HepG2 (cell line): Measurements from ENCODE around the gene PPAN. TPM values are rescaled to one million over a fixed set of nuclear protein-coding genes. Genes with fewer than 3 reads are reported as not detected.

Source experiments
- ATAC-seq: fragments of 200-7000 bp; cut with Tn5 transposase; 3 replicates; pipeline ENCODE4 v1.9.1; 2020; ENCODE audit warnings: mild to moderate bottlenecking, moderate library complexity
- BruUV-seq: library from RNA; stranded (reverse); fragments of 400-500 nt; replicated peaks from 2 replicates; lab custom pipeline; 2021; lab: Mats Ljungman, UMichigan
- CTCF ChIA-PET: fragments of 300-600 bp; formaldehyde crosslinking; extraction: SDS; loops from one replicate; lab custom pipeline; 2021; ENCODE audit warnings: low total read pairs, inconsistent platforms, low intra/inter-chr PET ratio; lab: Yijun Ruan, JAX
- POLR2A ChIA-PET: fragments of 350-600 bp; sonication (Branson Sonifier 250); formaldehyde crosslinking; loops from one replicate; lab custom pipeline; 2020; ENCODE audit warnings: antibody characterized with exemption, inconsistent platforms; lab: Yijun Ruan, JAX
- DNase-seq: peaks from one replicate; pipeline ENCODE4 v3.0.0-alpha.2; 2015; ENCODE audit warnings: low spot score
- FAIRE-seq: peaks from 3 replicates; lab custom pipeline; 2011; peaks lifted over from hg19 to GRCh38; lab: Jason Lieb, UNC
- H2AFZ ChIP-seq: one replicate; pipeline ENCODE4 v1.6.1; 2011; ENCODE audit warnings: low read length, inconsistent platforms
- H3K27ac ChIP-seq: fragments of 300-600 bp; 3 replicates; pipeline ENCODE4 v1.8.0; 2011; ENCODE audit warnings: mixed run types, mild to moderate bottlenecking, mixed read lengths, low read length, inconsistent platforms; ENCODE audit not compliant: insufficient read depth; ENCODE audit errors: extremely low read length
- H3K27me3 ChIP-seq, 2 experiments: fragments of 200-600 bp in 1 of 2; 2 replicates in 1 of 2; 3 replicates in 1 of 2; pipeline versions ENCODE4 v1.6.0 to v1.8.0; 2011; ENCODE audit warnings: low read length in 2 of 2, mild to moderate bottlenecking in 2 of 2, moderate library complexity in 2 of 2, inconsistent platforms in 1 of 2; ENCODE audit not compliant: insufficient read depth in 2 of 2, control insufficient read depth in 1 of 2
- H3K36me3 ChIP-seq, 2 experiments: fragments of 200-600 bp in 1 of 2; replicated peaks in 1 of 2; 2 replicates in 1 of 2; 3 replicates in 1 of 2; pipeline versions ENCODE4 v1.5.1 to v1.8.0; 2011; ENCODE audit warnings: low read length in 2 of 2, inconsistent platforms in 1 of 2; ENCODE audit not compliant: insufficient read depth in 2 of 2, control insufficient read depth in 1 of 2
- H3K4me1 ChIP-seq: 2 replicates; pipeline ENCODE4 v1.5.1; 2012; ENCODE audit warnings: low read length, inconsistent platforms; ENCODE audit not compliant: insufficient read depth
- H3K4me2 ChIP-seq: 2 replicates; pipeline ENCODE4 v1.6.0; 2011; ENCODE audit warnings: low read depth, low read length, inconsistent platforms
- H3K4me3 ChIP-seq, 3 experiments: fragments of 200-600 bp in 1 of 3; sonication (generic), shearing (Covaris generic) in 1 of 3; replicated peaks in 1 of 3; 2 replicates each; pipeline ENCODE4 v1.5.1; 2011 to 2016; ENCODE audit warnings: low read length in 3 of 3, inconsistent platforms in 2 of 3, low read depth in 2 of 3, mild to moderate bottlenecking in 2 of 3, control low read depth in 1 of 3, mixed read lengths in 1 of 3; ENCODE audit not compliant: insufficient read depth in 1 of 3
- H3K79me2 ChIP-seq: one replicate; pipeline ENCODE4 v1.6.1; 2011; ENCODE audit warnings: low read length, inconsistent platforms; ENCODE audit not compliant: insufficient read depth
- H3K9ac ChIP-seq: 2 replicates; pipeline ENCODE4 v1.6.0; 2011; ENCODE audit warnings: mild to moderate bottlenecking, low read depth, low read length, inconsistent platforms; ENCODE audit not compliant: insufficient read depth
- H3K9me3 ChIP-seq: 2 replicates; pipeline ENCODE4 v1.5.1; 2012; ENCODE audit warnings: mild to moderate bottlenecking, low read length
- H4K20me1 ChIP-seq: 2 replicates; pipeline ENCODE4 v1.6.0; 2011; ENCODE audit warnings: inconsistent platforms, mild to moderate bottlenecking, low read length, moderate library complexity; ENCODE audit not compliant: insufficient read depth
- DDIT3 ChIP-seq: sonication (generic); formaldehyde crosslinking; IDR thresholded peaks from 2 replicates; pipeline ENCODE4 v1.4.0; 2020; ENCODE audit warnings: mild to moderate bottlenecking, missing genetic modification reagents
- HOXA5 ChIP-seq: sonication (generic); formaldehyde crosslinking; IDR thresholded peaks from 2 replicates; pipeline ENCODE4 v1.4.0; 2020; ENCODE audit warnings: missing genetic modification reagents
- MIER2 ChIP-seq: IDR thresholded peaks from 2 replicates; pipeline ENCODE4 v1.6.1; 2016; ENCODE audit warnings: missing biosample characterization, missing genetic modification reagents
- MYNN ChIP-seq: sonication (generic); formaldehyde crosslinking; IDR thresholded peaks from 2 replicates; pipeline ENCODE4 v1.4.0; 2020; ENCODE audit warnings: mild to moderate bottlenecking, low read depth, missing genetic modification reagents
- NBN ChIP-seq: fragments of 450-650 bp; conservative IDR thresholded peaks from 2 replicates; pipeline ENCODE4 v1.6.1; 2017
- RFX1 ChIP-seq: fragments of 450-650 bp; IDR thresholded peaks from 2 replicates; pipeline ENCODE4 v1.6.1; 2017
- ZBTB34 ChIP-seq: sonication (generic); formaldehyde crosslinking; IDR thresholded peaks from 2 replicates; pipeline ENCODE4 v1.8.0; 2022; ENCODE audit warnings: mild to moderate bottlenecking, missing genetic modification reagents
- ZNF562 ChIP-seq: sonication (generic); formaldehyde crosslinking; IDR thresholded peaks from 2 replicates; pipeline ENCODE4 v1.8.0; 2022; ENCODE audit warnings: missing genetic modification reagents, borderline replicate concordance
- WGBS: methylation state at CpG from one replicate; pipeline ENCODE4 v1.1.6; 2017; ENCODE audit warnings: low lambda C conversion rate; 5-methylcytosine and 5-hydroxymethylcytosine counted together
- in situ Hi-C: cut with HindIII; loops from 2 replicates; pipeline ENCODE4 v1.10.0; 2017; ENCODE audit warnings: low pct_unique_long_range_greater_than_20kb; ENCODE audit not compliant: extremely low pct_ligation_motif_present
- intact Hi-C: fragments of 100-400 bp; cut with micrococcal nuclease; formaldehyde crosslinking; loops from one replicate; pipeline ENCODE4 v1.10.0; 2022; ENCODE audit not compliant: unreplicated experiment
- polyA plus RNA-seq, 8 experiments: library from polyadenylated mRNA; depleted of rRNA in 3 of 8; stranded (reverse) in 7 of 8; unstranded in 1 of 8; fragments of >200 nt; fragmentation: Illumina TruSeq in 4 of 8; extraction: Trizol in 4 of 8; gene quantifications; 2 replicates each; pipeline versions ENCODE4 v1.2.1 to v1.2.3, GENCODE V29; 2011 to 2016; ENCODE audit warnings: low read depth in 4 of 8, missing spikeins in 1 of 8, mixed read lengths in 1 of 8; ENCODE audit not compliant: insufficient read depth in 1 of 8
- total RNA-seq, 5 experiments: library from RNA; depleted of rRNA; stranded (reverse); fragments of >200 nt; fragmentation: Illumina TruSeq; extraction: Trizol; gene quantifications; 2 replicates each; pipeline ENCODE4 v1.2.3, GENCODE V29; 2016; ENCODE audit warnings: low read depth in 1 of 5

The PPAN gene
- total and polyA plus RNA-seq, 2 of the 13 experiments (the other 11 are each of a cell fraction or from before 2014, with no cell fraction given) = 36.2 to 41.9 TPM

GRCh38 chr19:10093295-10094186 lies 12.6 kb upstream of the PPAN start (continued):
- TF ChIP-seq MIER2 = 0 out of 2 replicates have a peak, but pooled peaks have one; percentile 60
- TF ChIP-seq MYNN (CRISPR knock-in tag) = peak; percentile 98; the same call in 1 of the 2 replicates
- no peak for TF ChIP-seq ZBTB34 (CRISPR knock-in tag)

- no TSS peak for BruUV-seq
- H3K4me3 ChIP-seq = no peak overlapping the region
- in situ Hi-C loops (no loop called here), intact Hi-C loops (no loop called here)
- ChIA-PET CTCF (no interaction called here), POLR2A (interaction anchor here (0.6 kb wide), 1 partner anchor 76 kb away, joined by 3 read pairs; no protein-coding TSS in a partner anchor)
- no peak for FAIRE-seq
- no peak overlapping the region for H3K4me2 ChIP-seq
- no peak for ATAC-seq
- H3K4me1 ChIP-seq = peaks cover 23% of the 10 kb centered on the region
- no peaks in the 10 kb centered on the region for H4K20me1 ChIP-seq
- H3K79me2 ChIP-seq = no peaks in the 10 kb centered on the region
- DNase-seq = no peak
- no peak overlapping the region for H3K9ac ChIP-seq
- H3K27ac ChIP-seq = no peak overlapping the region
- no peaks in the 10 kb centered on the region for H3K27me3 ChIP-seq
- no peak overlapping the region for H2AFZ ChIP-seq
- TF ChIP-seq ZBTB34 (CRISPR knock-in tag) (no peak), ZNF562 (no peak), HOXA5 (CRISPR knock-in tag) (no peak), DDIT3 (no peak), RFX1 (no peak), NBN (no peak)
- peaks cover 0 to 2% of the 10 kb centered on the region in 2 experiments; a peak in 2 of 5 replicates for H3K36me3 ChIP-seq
- whole genome bisulfite sequencing = 79% methylated on average over 7 of the region's 7 CpGs
- no peaks in the 10 kb centered on the region for H3K9me3 ChIP-seq
These were observed 10.6 kb upstream of the PPAN start for GRCh38 chr19:10095622-10095947.
